GM21723 (cell line): ENCODE measurements around the gene ARRB2.
A peak's percentile ranks its signal among the peaks of the same experiment; 100 is the strongest.

Experiments
- ATAC-seq: cut with Tn5 transposase; IDR thresholded peaks from one replicate; pipeline ENCODE4 v1.9.1; 2021; ENCODE audit warnings: mild to moderate bottlenecking, moderate library complexity; ENCODE audit not compliant: unreplicated experiment

Gene ARRB2

DNA sequence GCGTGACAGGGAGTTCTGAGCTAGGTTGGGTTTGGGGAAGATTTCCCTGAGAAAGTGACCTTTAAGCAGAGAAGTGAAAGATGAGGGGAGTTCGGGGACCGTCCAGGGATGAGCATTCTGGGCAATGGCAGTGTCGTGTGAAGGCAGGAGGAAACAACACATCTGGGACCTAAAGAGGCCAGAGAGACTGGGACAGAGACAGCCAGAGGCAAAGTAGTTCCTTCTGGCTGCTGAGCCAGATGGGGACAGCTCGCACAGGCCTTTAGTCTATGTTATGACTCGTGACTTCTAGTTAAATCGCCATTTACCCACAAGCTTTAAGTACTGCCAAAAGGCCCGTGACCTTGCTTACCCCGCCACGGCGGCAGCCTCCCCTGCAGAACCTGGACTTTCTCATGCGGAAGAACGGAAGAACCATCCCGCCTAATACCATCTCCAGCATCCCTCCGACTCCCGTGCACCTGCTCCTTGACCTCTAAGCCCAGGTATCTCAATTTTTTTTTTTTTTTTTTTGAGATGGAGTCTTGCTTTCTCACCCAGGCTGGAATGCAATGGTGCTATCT lies 12.3 kb downstream of the ARRB2 start:
- no peak for ATAC-seq

DNA sequence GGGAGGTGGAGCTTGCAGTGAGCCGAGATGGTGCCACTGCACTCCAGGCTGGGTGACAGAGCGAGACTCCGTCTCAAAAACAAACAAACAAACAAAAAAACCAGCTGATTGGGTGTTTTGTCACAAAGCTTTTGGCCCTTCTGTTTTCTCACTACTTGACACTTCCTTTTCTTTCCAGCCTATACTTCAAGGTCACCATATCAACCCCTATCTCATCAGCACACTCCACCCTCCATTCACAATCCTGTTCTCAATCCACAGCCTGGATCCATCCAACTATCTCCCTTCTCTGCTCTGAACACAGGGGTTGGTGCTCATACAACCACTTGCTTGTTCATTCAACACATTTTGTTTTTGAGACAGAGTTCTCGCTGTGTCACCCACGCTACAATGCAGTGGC lies 14.2 kb downstream of the ARRB2 start:
- ATAC-seq = no peak

DNA sequence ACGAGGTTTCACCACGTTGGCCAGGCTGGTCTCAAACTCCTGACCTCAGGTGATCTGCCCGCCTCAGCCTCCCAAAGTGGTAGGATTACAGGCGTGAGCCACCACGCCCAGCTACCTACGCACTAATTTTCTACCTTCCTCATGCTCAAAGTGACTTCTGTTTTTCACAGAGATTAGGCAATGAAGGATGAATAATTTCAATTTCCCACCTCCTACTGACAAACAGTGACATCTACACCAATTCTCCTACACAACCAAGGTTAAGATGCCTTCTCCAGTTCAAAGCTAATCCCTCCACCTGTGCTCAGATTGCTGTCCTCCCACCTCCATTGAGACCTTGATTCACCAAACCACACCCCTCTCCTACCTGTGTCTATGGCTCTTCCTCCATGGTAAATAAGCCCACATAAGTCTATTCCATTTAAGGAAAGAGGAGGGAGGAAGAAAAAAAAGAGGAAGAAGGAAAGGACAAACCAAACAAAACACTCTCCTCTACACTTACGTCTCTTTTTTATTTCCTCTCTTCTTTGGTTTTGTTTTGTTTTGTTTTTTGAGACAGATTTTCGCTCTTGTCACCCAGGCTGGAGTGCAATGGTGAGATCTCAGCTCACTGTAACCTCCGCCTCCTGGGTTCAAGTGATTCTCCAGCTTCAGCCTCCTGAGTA lies 15.3 kb downstream of the ARRB2 start:
- ATAC-seq = no peak

DNA sequence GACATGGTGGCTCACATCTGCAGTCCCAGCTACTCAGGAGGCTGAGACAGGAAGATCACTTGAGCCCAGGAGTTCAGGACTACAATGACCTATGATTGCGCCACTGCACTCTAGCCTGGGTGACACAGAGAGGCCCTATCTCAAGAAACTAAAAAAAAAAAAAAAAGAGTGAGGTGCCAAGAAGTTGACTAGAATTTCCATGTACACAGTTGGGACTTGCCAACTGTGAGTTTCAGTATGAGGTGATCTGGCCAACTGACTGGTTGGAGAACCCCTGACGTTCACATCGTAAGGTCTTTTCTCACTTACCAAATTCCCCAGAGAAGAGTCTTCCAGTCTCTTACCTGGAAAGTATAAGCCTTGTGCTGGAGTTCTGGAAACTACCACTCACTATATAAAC lies 17.7 kb downstream of the ARRB2 start:
- no peak for ATAC-seq

DNA sequence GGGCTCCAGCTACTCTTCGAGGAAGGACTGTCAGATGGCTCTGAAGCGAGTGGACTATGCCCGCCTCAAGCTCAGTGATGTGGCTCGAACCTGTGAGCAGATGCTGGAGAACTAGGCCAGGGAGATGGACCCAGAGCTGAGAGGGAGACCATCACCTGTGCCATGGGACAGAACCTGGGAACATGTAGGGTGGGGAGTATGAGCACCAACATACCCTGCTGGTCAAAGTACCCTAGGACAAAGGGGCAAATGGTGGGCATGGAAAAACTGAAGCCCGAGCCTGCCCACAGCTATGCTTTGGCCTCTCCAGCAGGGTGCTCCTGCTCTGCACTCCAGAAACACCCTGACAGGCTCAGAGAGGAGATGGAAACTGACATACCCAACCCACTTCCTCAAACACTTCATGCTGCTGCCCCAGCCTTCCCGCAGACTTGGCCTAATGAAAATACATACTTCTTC lies 22.7 kb downstream of the ARRB2 start:
- no peak for ATAC-seq

DNA sequence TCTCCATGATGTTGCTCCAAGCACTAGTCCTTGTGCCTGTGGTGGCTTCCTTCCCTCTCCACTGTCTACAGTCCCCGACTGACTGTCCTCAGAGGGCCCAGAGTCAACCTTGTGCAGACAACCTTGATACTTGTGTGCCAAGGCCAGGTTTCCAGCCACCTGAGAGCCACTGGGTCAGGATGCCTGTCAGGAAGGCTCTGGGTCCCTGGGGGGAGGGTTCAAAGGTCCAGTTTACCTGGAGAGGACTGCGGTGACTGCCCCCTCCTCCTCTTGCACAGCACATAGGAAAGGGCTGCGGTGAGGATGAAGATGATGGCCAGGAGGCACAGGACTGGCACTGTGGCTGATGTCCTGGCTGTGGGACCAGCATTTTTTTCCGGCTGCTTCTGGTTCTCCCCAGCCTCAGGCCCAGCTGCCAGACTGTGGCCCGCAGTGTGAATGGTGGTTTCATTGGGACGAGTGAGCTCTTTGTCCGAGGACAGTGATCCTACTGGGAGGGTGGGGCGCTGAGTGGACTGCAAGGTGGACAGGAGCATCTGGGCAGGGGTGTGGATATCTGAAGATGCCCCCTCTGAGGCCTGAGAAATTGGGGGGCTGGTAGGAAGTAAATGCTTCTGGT lies 24.5 kb downstream of the ARRB2 start:
- no peak for ATAC-seq

DNA sequence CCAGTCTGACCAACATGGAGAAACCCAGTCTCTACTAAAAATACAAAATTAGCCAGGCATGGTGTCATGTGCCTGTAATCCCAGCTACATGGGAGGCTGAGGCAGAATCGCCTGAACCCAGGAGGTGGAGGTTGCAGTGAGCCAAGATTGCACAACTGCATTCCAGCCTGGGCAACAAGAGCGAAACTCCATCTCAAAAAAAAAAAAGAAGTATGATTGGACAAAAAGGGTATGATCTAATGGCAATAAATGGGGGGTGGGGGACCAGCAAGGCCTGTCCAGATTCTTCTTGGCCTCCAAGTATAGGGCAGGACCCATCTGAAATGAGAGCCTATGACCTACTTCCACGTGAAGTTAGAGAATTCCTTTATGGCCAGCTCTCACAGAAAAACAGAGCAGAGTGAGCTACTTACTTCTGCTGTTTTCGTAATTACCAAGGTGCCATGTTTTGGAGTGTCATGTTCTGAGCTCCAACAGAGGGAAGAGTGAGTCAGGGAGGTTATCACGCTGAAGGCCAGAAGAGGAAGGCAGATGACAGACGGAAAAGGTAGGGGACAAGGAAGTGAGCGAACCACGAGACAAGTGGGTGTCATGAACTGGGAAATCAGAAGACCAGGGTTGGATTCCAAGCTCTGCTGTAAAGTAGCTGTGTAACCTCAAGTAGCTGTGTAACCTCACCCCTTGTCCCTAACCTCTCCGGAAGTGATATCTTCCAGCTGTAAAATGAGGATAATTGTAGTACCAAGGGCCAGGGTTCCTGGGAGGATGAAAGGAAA lies 25.6 kb downstream of the ARRB2 start:
- no peak for ATAC-seq

DNA sequence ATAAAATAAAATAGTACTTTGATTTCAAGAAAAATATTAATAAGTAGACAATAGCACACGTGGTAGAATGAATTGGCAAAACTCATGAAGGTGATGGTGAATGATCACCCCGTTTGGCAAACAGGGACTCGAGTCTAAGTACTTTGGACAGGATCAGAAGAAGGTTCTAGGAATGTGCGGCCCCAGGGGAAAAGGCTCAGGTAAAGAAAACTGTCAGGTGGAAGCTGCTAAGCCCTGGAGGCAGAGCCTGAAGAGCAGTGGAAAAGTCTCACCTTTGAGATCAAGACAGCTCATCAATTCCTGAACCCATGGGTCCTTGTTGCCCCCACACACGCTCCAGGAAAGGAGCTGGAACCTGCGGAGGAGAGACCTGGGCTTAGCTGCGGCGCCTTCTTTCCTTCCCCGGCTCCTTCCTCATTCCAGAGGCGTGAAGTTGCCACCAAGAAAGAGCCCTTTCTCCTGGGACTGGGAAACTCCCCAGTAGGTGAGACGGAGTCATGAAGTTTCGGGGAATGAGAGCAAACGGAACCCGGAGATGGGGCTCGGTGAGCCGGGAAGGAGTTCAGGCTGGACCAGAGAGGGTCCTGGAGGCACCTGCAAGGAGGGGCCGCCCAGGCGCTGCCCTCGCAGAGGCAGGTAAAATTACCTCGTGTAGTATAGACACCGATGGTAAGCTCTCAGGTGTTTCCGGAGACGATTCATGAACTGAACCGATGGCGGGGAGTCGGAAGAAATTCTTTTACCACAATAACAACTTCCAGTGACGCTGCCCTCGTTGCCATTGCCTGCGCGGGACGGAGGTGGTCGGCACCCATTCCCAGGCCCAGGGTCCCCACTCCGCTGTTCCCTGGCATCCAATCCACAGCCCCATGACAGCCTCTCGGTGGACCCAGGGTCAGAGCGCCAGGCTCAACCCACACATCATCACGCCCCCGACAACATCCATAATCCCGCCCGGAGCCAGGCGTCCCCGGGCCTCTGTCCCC lies 28.0 kb downstream of the ARRB2 start:
- no peak for ATAC-seq

DNA sequence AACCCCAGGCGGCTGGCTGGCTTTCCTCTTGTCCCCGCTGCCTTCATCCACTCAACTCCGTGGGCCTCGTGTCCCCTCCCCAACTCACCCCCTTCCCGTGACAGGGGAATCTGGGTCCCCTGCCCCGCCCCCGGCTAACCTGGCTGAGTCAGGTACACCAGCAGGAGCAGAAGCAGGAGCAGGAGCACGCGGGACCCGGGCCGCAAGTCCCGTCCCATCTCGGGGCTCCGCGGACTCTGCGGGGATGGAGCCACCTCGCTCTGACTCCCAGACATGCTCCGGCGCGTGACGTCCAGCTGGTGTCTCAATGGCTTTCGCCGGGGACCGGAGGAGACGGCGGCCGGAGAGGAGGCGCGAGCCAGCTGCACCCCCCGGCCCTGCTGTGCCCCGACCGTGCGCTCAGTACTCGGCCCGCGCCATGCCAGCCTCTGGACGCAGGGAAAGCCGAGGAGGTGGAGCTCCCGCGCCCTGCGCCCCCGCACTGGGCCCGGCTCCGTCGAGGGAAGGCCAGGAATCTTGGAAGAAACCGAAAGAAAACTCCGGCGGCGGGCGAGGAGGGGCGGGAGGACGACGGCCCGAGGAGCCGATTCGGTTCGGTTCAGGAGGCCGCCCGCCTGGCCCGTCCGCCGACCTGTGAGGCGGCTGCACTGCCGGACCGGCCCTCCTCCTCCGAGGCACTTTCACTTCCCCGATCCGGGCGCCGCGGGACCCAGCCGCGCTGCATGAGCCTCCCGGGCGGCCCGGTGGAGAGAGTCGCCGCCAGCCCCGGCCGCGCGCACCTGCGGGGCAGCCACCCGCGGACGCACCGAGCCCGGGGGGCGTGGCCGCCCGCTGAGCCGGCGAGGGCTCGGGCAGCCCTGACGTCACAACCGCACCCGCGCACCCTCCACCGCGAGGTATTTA lies 28.9 kb downstream of the ARRB2 start, which contains the start of the genes CXCL16 and ZMYND15:
TSS of gene CXCL16 (minus strand) at position 807 of the 903 bp plus-strand sequence. CDS start at position 218, 589 bp downstream.
TSS of gene ZMYND15 (plus strand) at position 712 of the 903 bp plus-strand sequence. CDS start 716 bp downstream, outside the sequence.
- ATAC-seq = peak; percentile 61

DNA sequence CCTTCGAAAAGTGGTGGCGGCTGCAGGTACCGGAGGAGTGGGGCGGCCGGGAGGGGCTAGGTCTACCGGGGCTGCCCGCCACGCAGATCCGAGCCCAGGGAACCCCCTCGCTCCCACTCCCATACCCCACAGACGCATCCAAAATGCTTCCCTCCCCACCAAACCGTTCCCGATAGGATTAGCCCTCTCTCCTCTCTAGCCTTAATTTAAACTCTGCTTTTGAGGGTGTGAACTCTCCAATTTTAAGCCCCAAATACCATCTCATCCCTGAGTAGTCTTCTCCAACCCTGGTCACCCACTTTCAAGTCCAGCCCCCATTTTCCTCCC lies 29.6 kb downstream of the ARRB2 start:
- peak; percentile 21 for ATAC-seq

DNA sequence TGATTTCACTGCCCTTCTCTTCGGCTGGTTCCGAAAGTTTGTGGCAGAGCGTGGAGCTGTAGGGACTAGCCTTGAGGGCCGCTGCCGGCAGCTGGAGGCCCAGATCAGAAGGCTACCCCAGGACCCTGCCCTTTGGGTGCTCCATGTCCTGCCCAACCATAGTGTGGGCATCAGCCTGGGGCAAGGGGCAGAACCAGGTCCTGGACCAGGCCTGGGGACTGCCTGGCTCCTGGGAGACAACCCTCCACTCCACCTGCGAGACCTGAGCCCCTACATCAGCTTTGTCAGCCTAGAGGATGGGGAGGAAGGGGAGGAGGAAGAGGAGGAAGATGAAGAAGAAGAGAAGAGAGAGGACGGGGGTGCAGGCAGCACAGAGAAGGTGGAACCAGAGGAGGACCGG lies 30.2 kb downstream of the ARRB2 start:
- ATAC-seq = no peak

DNA sequence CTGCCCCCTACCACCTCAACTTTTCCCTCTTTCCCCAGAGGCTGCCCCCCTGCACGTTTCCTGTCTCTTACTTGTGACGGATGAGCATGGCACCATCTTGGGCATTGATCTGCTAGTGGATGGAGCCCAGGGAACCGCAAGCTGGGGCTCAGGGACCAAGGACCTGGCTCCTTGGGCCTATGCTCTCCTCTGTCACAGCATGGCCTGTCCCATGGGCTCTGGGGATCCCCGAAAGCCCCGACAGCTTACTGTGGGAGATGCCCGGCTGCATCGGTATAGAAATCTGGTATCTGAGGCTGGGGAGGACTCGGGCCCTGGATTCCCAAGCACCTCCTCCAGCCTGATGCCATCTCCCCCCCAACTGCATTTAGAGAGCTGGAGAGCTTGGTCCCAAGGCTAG lies 31.1 kb downstream of the ARRB2 start:
- ATAC-seq = no peak

DNA sequence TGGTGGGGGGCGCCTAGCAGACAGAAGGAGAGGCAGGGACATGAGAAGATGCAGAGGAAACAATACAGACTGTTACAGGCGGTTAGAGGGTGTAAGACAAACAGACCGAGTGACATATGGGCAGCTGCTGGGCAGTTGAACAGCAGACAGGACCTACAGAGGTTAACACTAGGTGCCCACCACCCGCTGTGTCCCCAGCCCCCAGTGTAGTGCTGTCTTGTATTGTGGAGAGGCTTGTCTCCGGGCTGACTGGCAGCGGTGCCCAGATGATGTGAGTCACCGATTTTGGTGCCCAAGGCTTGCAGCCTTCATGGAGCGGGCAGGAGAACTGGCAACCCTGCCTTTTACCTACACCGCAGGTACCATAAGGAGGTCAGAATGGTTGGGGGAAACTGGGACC lies 31.7 kb downstream of the ARRB2 start:
- no peak for ATAC-seq

DNA sequence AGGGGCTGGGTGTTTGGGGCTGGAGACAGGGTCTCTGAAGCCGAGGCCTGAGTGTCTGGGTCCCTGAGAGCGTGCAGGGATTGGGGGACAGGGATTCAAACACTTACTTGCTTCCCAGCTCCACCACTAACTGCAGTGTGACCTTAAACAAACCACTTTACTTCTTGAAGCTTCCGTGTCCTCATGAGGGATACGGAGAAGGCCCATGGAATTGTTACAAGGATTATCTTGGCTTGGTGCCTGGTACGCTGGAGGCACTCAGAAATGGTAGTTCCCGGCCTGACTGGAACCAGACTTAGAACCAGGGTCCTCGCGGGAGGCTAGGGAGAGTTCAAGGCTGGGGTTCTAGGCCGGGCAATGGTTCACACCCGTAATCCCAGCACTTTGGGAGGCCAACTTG lies 32.2 kb downstream of the ARRB2 start:
- no peak for ATAC-seq

DNA sequence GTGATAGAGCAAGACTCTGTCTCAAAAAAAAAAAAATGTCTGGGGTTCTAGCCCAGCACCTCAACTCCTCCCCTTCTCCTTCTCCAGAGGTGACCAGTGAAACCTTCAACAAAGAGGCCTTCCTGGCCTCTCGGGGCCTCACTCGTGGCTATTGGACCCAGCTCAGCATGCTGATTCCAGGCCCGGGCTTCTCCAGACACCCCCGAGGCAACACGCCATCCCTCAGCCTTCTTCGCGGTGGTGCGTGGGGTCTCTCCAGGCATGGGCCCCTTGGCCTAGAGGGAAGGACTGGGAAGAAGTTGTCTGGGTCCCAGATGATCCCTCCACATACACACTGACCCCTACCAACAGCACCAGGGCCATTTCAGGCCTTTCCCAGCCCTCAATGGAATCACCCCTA lies 32.8 kb downstream of the ARRB2 start:
- no peak for ATAC-seq

DNA sequence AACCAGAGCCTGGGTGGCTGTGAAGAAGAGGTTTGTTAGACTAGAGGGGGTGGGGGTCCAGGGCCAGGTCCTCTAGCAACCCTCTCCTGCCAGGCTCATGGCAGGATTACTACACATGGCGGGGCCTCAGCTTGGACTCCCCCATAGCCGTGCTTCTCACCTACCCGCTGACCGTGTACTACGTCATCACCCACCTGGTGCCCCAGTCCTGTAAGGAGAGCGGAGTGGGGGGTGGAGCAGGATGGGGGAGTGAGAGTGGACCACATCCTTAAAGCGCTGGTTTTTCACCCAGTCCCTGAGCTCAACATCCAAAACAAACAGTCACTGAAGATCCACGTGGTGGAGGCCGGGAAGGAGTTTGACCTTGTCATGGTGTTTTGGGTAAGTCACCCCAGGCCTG lies 33.5 kb downstream of the ARRB2 start:
- no peak for ATAC-seq

DNA sequence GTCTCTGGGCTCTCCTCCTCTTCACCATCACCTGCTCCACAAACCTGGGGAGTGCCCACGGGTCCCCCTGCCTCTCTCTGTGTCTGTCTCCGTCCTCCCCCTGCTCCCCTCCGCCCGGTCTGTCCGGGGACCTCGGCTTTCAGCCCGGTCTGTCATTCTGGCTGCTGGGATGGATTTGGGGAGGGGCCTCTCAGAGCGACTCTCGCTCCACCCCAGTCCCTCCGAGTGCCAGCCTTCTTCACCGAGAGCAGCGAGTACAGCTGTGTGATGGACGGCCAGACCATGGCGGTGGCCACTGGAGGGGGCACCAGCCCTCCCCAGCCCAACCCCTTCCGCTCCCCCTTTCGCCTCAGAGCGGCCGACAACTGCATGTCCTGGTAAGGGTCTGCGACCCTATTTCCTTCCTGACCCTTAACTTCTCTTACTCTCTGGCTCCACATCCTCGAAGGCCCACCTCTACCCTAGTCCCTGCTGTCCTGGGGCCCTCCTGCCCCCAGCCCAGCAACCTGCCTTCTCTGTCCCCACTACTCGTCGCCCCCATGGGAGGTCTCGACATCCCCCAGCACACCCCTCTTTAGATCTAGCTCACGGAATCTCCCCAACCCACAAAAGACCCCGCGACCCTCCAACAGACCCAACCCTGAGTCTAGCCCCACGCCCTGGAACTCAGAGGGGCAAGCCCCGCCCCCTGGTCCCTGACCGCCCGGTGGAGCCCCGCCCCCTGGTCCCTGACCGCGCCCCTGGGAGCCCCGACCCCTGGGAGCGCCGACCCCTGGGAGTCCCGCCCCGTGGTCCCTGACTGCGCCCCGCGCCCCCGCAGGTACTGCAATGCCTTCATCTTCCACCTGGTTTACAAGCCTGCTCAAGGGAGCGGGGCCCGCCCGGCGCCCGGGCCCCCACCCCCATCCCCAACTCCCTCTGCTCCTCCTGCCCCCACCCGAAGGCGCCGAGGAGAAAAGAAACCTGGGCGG lies 34.9 kb downstream of the ARRB2 start:
- no peak for ATAC-seq

DNA sequence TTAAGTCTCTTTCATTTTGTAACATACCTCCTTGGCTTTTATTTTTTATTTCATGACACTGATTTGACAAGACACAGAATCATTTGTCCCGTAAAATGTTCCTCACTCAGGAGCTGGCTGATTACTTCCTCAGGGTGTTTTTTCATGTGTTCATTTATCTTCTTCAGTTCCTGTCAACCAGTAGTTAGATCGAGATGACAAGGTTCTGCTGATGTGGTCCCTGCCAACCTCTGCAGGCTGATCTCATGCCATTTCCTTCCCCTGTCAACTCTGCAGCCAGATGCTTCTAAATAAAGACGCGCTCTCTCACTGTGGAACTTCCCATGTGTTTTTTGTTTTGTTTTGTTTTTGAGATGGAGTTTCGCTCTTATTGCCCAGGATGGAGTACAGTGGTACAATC lies 37.4 kb downstream of the ARRB2 start:
- ATAC-seq = no peak
